Iris pigment epithelial cell (primary cell): Measurements from ENCODE around the gene RGS8.
A peak's percentile ranks its signal among the peaks of the same experiment; 100 is the strongest.
"Not testable (repeated sequence)": the region's sequence is repeated elsewhere in the genome, so short reads cannot be mapped to it uniquely, and the experiment has no call there.

Source experiments
- DNase-seq: peaks from one replicate; pipeline ENCODE4 v3.0.0-alpha.2; 2011; ENCODE audit warnings: low read depth

The RGS8 gene

DNA sequence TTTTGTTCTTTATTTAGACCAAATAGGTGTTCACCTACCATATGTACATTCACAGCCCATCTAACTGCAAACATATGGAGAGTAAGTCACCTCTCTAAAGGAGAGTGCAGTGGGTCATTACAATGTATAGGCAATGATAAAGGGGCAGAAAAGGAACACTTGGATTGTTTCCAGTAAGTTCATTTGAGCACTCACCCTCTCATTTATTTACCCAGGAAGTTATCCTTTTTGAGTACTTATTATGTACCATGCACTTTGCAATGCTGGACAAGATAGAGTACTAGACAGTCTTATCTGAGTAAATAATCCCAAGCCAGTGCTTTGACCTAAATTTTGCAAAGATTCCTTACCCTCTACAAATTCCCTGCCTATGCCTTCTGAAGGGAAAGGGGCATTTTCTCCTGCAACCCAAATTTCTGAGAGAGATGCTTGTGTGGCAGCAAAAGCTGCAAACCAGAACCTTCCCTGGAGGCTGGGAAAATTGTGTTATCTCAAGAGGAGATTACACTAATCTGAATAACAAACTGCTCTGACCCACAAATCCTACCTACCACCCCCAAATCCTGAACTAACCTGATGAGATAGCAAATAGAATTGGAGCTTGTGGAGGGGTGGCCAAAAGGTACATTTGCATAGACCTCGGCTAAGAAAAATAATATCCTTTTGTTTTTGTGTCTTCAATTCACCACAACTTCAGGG is 18.6 kb upstream of the RGS8 start:
- DNase-seq = no peak

DNA sequence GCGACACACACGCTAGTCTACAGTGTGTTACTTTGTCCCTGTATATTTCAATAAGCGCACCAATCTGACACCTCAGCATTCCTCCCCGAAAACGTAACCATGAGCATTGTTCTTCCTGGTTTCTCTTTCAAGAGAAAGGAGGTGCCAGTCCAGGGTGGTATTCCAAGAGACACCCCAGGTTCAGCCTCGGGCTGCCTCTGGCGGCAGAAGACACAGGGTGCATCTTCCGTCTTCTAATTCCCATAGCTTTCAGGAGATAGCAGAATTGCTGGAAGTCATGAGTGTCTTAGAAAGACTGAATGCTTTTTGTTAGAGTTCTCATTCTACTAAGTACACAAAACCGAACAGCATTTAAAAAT is 15.9 kb upstream of the RGS8 start:
- DNase-seq = no peak

DNA sequence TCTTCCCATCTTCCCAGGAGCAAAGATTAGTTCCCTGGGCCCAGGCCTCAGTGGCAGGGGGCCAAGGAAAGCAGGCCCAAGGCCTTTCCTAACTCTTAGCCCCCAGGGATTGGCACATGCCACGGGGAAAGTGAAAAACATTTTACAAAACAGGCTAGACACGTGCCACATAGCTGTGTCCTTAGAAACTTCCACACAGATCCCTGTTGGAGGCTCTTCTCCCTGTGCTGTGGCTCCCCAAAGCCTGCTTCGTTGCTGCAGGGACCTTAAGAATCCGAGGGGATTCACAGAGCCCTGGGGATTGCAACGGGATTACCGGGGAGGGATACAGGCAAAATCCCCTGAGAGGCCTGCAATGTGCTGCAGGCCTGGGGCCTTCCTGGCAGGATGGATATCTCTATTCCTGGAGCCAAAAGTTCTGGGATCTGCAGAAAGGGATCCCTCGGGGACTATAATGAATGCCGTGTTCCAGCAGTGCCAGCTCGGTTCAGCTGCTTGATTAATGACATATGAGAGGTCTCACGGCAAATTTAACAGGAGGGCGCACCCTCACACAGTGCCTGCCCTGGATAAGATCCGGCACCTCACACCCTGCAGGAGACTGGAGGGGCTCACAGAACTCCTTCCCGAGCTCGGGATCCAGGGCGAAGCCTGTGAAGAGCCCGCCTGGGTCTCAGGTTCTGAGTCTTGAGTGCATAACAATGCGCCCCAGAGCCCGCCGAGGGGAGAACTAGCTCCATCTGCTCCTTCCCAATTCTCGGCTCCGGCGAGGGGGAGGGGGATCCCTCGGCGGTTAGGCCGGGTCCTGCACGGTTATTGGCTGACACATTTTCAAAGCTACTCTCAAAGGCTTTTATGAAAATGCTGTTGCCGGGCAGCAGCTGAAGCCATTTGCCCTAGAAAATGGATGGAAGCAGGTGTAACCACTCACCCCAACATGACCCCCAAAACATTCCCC is 15.3 kb upstream of the RGS8 start:
- no peak for DNase-seq

- DNase-seq = no peak
Measured at GRCh38 chr1:182698971-182699370, 14.6 kb upstream of the RGS8 start.

DNA sequence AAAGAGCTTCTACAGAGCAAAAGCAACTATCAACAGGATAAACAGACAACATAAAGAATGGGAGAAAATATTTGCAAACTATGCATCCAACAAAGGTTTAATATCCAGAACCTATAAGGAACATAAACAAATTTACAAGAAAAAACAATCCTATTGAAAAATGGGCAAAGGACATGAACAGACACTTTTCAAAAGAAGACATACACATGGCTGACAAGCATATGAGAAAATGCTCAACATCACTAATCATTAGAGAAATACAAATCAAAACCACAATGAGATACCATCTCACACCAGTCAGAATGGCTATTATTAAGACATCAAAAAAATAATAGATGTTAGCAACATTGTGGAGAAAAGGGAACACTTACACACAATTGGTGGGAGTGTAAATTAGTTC is 8.8 kb upstream of the RGS8 start:
- DNase-seq = not testable (repeated sequence)

DNA sequence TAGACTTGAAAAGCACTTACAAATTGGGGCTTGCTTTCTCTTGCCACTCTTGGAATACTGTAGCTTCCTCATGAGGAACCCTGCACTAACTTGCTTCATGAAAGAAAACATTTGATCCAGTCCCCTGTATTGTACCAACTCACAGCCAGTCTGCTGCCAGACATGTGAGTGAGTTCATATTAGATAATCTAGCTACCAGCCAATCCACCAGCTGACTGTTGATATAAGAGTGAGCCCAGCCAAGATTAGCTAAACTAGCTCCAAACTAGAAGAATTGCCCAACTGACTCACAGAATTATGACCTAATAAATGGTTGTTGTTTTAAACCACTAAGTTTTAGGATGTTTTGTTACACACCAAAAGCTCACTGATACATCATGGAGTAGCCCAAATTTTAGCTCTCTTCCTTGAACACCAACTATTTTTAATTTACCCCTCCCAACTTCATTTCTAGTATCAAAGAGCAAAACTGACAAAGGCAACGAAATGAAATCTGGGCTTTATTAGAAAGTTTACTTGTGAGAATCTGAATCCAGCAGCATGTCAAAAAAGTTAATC is 6.6 kb upstream of the RGS8 start:
- no peak for DNase-seq

DNA sequence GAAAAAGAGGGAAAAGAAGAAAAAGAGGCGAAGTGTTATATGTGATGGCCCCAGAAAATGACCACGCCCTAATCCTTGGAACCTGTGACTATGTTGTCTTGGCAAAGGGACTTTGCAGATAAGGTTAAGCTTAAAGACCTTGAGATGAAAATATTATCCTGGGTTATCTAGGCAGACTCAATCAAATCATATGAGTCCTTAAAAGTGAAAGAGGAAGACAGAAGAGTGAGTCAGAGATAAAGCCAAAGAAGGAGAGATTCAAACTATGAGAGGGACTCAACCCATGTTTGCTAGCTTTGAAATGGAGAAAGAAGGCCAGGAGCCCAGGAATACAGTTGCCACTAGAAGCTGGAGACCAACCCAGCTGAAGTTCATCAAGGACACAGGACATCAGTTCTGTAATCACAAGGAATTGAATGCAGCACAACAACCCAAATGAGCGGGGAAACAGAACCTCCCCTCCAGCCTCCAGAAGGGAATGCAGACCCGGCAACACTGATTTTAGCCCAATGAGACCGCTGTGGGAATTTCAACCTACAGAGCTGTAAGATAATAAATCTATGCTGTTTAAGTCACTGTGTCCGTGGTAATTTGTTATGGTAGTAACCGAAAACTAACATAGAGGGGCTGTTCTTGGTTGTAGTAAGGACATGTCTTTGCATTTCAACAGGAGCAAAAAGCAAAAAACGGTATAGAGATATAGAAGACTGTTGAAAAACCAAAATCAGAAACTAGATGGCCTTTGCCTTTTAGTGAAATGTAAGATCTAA is 4.2 kb upstream of the RGS8 start:
- DNase-seq = peak; percentile 6

DNA sequence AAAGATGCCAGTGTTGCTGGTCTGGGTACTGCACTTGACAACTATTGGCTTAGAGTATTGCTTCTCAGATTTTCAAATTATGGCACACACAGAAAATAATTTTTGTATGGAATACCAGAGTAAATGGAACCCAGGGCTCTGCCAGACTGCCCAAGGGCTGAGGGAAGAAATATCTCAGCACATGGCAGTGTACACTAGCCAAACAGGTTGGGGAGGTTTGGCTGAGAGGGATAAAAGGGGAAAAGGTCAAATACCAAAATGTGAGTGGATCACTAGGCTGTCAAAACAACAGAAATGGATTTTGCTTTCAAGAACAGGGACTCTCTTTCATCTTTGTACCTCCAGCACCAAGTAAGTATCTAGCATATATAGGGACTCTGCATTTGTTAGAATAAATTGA is 3.0 kb upstream of the RGS8 start:
- DNase-seq = no peak

DNA sequence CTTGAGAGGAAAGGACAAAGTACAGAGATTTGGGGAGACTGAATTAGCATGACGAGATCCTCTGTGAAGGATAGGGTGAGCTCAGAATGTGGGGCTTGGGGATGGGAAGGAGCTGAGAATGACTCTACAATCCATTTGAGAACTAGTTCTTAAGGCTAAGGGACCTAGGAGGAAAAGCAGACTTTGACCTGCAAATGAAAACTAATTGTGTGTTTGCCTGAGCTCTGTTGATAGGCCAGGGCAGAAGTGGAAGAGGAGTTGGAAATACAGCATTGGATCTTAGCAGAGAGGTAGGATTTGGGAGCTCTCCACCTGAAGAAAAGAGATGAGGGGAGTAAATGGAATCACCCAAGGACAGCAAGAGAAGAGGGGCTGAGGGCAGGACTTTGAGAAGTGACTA is 2.1 kb upstream of the RGS8 start:
- DNase-seq = no peak

- no peak for DNase-seq
Measured at GRCh38 chr1:182685215-182685614, 828 bp upstream of the RGS8 start.

GRCh38 chr1:182682898-182683501 is 1.4 kb downstream of the RGS8 start:
- no peak for DNase-seq

DNA sequence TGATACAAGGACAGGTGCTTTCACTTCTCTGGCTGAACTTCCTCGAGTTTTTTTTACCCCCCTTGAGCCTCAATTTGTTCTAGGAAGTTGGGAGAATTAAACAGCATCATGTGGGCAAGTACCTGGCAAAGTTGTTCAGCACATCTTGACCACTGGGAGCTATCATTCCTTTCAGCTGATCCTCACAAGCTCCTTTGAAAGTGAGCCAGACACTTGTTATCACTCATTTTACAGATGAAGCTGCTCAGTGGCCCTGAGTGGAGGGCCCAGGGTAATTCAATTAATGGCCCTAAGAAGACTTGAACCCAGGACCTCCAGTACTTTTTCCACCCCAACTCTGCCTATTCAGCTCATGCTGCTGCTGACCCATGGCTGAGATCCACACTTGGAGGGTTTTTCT is 2.0 kb downstream of the RGS8 start:
- DNase-seq = no peak

- no peak for DNase-seq
Measured at GRCh38 chr1:182681568-182681912, 2.8 kb downstream of the RGS8 start.

DNA sequence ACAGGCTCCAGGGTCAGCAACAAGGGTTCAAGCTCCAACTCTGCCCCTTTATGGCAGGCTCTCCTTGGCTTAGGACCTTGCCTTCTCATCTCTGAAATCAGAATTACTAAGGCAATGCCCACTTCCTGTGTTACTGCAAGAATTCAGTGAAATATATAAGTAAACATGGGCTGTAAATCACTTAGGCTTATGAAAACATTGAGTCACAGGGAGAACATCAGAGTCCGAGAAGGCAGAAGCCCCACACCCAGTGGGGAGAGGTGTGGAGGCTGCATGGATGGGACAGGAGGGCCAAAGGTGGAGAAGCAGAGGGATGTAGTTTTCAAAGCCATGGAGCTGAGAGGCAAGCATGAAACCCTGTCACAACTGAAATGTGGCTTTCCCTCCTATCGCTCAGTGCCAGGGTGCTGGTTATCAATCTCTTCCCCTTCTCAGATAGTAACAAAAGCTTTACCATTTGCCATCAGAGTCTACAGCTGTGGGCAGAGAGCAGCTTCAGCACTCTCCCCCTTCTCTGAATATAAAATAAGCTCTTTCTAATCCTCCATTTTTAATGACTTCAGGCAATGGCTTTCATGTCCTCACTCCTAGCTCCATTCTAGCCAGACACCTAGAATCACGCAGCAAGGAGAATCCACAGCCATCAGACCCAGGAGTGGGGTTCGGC is 3.4 kb downstream of the RGS8 start:
- DNase-seq = peak; percentile 7

GRCh38 chr1:182680408-182680807 is 4.0 kb downstream of the RGS8 start:
- no peak for DNase-seq

DNA sequence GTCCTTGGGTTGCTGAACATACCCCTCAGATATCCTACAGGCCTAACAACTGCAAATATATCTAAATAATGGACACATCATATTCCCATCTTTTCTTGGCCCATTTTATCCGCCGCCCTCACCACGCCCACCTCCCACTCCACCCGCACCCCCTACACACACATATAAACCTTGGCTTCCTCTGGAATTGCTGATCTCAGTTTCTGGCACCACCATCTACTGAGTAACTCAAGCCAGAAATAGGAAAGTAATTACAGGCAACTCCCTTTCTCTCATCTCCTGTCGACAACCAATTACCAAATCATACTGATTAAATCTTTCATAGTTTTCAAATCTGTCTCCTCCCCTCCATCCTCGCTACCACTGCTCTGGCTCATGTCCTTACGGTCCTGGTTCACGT is 4.7 kb downstream of the RGS8 start:
- DNase-seq = no peak

DNA sequence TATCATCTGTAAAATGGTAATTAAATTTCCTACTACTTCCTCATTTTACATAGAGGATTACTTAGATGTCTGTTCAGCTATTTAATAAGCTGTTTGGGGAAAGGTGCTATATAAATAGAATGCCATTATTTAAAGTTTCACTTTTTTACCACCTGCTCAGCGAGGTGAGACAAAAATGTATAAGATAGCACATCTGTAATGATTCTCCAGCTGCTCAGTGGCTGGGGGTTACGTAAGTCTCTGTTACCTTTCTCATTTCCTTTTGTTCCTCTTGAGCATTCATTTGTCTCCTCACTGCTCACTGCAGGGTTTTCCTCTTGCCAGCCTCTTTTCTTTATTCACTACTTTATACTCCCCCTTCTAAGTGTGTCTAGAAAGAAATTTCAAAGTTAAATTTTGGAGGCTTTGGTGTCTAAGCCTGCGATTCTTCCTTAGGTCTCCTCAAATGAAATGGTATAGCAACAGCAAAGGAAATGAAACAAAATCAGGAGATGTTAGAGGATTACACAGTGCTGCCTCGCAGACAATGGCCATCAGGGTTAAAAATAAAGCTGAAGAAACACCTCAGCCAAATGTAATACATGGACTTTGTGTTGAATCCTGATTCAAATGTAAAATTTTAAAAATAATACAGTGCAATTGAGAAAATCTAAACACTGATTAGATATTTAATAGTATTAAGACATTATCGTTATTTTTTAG is 6.8 kb downstream of the RGS8 start:
- DNase-seq = no peak

GRCh38 chr1:182676274-182676673 is 8.1 kb downstream of the RGS8 start:
- DNase-seq = no peak

DNA sequence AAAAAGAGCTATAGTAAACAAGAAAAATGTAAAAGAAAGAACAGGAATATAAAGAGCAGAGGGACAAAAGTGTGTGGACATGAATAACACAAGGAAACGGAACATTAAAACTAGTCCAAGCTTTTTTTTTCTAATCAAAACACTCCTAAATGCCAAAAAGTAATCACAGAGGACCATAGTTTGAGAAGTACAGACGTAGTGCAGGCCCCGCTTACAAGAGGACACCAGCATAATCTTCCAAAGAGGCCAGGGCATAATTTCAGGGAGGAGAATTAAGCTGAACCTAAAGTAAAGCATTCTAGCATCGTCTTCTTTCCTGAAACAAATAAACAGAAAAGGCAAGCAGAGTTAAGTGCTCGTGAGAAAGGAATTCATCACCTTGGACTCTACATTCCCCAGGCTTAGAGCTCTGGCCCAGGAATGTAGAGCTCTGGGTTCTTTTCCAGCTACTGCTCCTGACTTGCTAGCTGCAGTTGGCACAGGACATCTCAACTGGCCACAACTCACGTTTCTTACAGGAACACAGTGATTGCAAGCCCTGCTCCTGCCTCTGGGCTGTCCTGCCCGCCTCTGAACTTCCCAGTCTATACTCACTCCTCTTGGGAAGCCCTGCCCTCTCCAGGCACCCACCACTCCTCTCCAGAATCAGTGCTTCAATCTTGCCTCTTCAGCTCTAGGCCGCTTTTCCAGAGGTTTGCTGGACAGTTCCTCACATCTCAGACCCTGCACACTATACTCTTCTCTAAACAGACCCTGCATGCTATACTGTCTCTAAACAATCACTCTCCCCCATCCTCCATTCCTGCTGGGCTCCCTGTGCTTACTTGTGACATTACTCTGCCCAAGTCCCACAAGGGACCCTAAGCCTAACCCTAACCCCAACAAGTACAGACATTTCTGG is 9.8 kb downstream of the RGS8 start:
- peak; percentile 26 for DNase-seq

- DNase-seq = no peak
Measured at GRCh38 chr1:182672487-182672836, 11.9 kb downstream of the RGS8 start.
